Loucy (cell line): ENCODE results near the gene MAPK1.

Source experiments
- EZH2phosphoT487 ChIP-seq: fragments of 200-600 bp; IDR thresholded peaks from 2 replicates; pipeline ENCODE4 v1.6.1; 2018; ENCODE audit warnings: antibody characterized with exemption, mild to moderate bottlenecking, moderate library complexity, borderline replicate concordance
- TF ChIP-seq, protein P1 (sequence below): fragments of 200-600 bp; sonication (generic); conservative IDR thresholded peaks from 2 replicates; pipeline ENCODE4 v1.5.1; 2014; ENCODE audit warnings: mild to moderate bottlenecking, antibody characterized with exemption, low read length

GRCh38 chr22:21790359-21790758 is 77.1 kb downstream of the MAPK1 start:
- TF ChIP-seq, protein P1, sequence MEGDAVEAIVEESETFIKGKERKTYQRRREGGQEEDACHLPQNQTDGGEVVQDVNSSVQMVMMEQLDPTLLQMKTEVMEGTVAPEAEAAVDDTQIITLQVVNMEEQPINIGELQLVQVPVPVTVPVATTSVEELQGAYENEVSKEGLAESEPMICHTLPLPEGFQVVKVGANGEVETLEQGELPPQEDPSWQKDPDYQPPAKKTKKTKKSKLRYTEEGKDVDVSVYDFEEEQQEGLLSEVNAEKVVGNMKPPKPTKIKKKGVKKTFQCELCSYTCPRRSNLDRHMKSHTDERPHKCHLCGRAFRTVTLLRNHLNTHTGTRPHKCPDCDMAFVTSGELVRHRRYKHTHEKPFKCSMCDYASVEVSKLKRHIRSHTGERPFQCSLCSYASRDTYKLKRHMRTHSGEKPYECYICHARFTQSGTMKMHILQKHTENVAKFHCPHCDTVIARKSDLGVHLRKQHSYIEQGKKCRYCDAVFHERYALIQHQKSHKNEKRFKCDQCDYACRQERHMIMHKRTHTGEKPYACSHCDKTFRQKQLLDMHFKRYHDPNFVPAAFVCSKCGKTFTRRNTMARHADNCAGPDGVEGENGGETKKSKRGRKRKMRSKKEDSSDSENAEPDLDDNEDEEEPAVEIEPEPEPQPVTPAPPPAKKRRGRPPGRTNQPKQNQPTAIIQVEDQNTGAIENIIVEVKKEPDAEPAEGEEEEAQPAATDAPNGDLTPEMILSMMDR: no peak
- TF ChIP-seq EZH2phosphoT487: no peak
